T-helper 1 cell treated with Interleukin-12 subunit alpha and Interleukin-12 subunit beta and Interleukin-4 antibody, amounts not matched to agents 30 μg/mL and 1 μg/mL, for 36 hours (primary cell): Measurements from ENCODE around the gene G6PC2.

Experiments
- H3K27ac Mint-ChIP-seq: one replicate; pipeline ENCODE4 v1.8.0; 2021; ENCODE audit warnings: mild to moderate bottlenecking, mixed read lengths
- H3K27me3 Mint-ChIP-seq: one replicate; pipeline ENCODE4 v1.8.0; 2021; ENCODE audit warnings: low read depth, mixed read lengths
- H3K36me3 Mint-ChIP-seq: one replicate; pipeline ENCODE4 v1.8.0; 2021; ENCODE audit warnings: low read depth, mixed read lengths
- H3K4me1 Mint-ChIP-seq: one replicate; pipeline ENCODE4 v1.8.0; 2021; ENCODE audit warnings: low read depth, mixed read lengths
- H3K4me3 Mint-ChIP-seq: one replicate; pipeline ENCODE4 v1.8.0; 2021; ENCODE audit warnings: mild to moderate bottlenecking, moderate library complexity, mixed read lengths
- H3K9me3 Mint-ChIP-seq: one replicate; pipeline ENCODE4 v1.8.0; 2021; ENCODE audit warnings: mixed read lengths

The G6PC2 gene

DNA sequence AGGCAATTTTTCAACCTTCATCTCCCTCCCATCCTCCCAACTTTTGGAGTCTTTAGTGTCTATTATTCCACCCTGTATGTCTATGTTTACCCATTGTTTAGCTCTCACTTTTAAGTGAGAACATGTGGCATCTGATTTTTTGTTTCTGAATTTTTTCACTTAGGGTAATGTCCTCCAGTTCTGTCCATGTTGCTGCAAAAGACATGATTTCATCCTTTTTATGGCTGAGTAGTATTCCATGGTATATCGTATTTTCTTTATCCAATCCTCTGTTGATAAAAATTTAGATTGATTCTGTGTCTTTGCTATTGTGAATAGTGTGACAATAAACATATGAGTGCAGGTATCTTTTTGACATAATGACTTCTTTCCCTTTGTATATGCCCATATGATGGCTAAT, 48.2 kb downstream of the G6PC2 start:
- H3K4me1 Mint-ChIP-seq = peaks cover 3% of the 10 kb centered on the region
- H3K4me3 Mint-ChIP-seq = no peak overlapping the region
- H3K27ac Mint-ChIP-seq = no peak overlapping the region
- H3K9me3 Mint-ChIP-seq = peaks cover 9% of the 10 kb centered on the region
- H3K27me3 Mint-ChIP-seq = peaks cover 34% of the 10 kb centered on the region
- no peaks in the 10 kb centered on the region for H3K36me3 Mint-ChIP-seq

DNA sequence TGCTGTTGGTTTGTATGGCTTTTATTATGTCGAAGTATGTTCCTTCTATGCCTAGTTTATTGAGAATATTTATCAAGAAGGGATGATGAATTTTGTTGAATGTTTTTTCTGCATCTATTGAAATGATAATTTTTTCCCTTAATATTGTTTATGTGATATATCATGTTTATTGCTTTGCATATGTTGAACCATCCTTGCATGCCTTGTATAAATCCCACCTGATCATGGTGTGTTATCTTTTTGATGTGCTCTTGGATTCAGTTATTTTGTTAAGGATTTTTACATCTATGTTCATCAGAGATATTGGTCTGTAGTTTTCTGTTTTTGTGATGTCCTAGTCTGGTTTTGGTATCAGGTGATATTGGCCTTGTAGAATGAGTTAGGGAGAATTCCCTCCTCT, 50.8 kb downstream of the G6PC2 start:
- Mint-ChIP-seq H3K27me3 (peaks cover 52% of the 10 kb centered on the region), H3K4me3 (no peak overlapping the region), H3K9me3 (peaks cover 9% of the 10 kb centered on the region), H3K27ac (no peak overlapping the region), H3K4me1 (peaks cover 3% of the 10 kb centered on the region), H3K36me3 (no peaks in the 10 kb centered on the region)

DNA sequence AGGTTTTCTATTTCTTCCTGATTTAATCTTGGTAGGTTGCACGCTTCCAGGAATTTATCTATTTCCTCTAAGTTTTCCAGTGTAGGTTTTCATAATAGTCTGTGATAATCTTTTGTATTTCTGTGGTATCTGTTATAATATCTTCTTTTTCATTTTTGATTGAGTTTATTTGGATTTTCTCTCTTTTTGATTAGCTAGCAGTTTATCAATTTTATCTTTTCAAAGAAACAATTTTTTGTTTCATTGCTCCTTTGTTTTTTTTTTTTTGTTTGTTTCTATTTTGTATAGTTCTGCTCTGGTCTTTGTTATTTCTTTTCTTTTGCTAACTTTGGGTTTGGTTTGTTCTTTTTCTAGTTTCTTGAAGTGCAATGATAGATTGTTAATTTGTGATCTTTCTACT, 51.3 kb downstream of the G6PC2 start:
- Mint-ChIP-seq H3K36me3 (no peaks in the 10 kb centered on the region), H3K4me3 (no peak overlapping the region), H3K27ac (no peak overlapping the region), H3K4me1 (peaks cover 3% of the 10 kb centered on the region), H3K9me3 (peaks cover 9% of the 10 kb centered on the region), H3K27me3 (peaks cover 55% of the 10 kb centered on the region)

DNA sequence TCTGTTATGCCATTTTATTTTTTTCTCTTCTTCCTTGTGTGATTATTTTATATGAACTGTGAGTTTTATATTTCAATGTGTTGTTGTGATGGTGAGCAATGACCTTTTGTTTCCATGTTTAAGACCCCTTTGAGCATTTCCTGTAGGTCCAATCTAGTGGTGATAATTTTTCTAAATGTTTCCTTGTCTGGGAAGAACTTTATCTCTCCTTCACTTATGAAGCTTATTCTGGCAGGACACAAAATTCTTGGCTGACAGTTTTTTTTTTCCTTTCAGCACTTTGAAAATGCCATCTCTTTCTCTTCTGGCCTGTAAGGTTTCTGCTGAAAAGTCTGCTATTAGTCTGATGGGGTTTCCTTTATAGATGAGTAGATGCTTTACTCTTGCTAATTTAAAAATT, 53.2 kb downstream of the G6PC2 start:
- Mint-ChIP-seq H3K27ac (no peak overlapping the region), H3K9me3 (peaks cover 9% of the 10 kb centered on the region), H3K36me3 (no peaks in the 10 kb centered on the region), H3K4me3 (no peak overlapping the region), H3K4me1 (no peaks in the 10 kb centered on the region), H3K27me3 (peaks cover 60% of the 10 kb centered on the region)

DNA sequence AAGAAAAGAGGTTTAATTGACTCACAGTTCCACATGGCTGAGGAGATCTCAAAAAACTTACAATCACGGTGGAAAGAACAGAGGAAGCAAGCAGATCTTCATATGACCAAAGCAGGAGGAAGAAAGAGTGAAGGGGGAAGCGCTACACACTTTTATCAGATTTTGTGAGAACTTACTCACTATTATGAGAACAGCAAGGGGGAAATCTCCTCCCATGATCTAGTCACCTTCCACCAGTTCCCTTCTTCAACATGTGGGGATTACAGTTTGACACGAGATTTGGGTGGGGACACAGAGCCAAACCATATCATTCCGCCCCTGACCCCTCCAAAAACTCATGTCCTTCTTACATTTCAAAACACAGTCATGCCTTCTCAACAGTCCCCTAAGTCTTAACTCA, 54.2 kb downstream of the G6PC2 start:
- Mint-ChIP-seq H3K4me3 (no peak overlapping the region), H3K4me1 (no peaks in the 10 kb centered on the region), H3K27ac (no peak overlapping the region), H3K27me3 (peaks cover 60% of the 10 kb centered on the region), H3K9me3 (peaks cover 9% of the 10 kb centered on the region), H3K36me3 (no peaks in the 10 kb centered on the region)

DNA sequence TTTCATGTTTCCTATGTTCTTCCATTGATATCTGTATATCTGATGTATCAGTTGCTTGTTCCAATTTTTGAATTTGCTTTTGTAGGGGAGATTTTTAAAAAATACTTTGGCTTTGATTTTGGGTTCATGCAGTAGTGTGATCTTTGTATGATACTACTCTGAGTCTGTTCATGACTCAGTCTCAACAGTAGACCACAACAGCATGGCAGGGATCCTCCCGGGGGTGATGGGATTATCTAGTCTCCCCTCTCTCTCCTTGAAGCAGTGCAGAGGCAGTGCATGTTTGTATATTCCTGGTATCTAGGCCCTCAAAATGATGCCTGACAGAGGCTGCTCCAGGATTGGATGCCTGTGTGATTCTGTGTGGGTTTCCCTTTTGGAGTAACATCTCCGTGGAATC, 55.3 kb downstream of the G6PC2 start:
- H3K4me3 Mint-ChIP-seq = no peak overlapping the region
- H3K36me3 Mint-ChIP-seq = no peaks in the 10 kb centered on the region
- peaks cover 9% of the 10 kb centered on the region for H3K9me3 Mint-ChIP-seq
- peaks cover 54% of the 10 kb centered on the region for H3K27me3 Mint-ChIP-seq
- H3K27ac Mint-ChIP-seq = no peak overlapping the region
- no peaks in the 10 kb centered on the region for H3K4me1 Mint-ChIP-seq
